Kidney glomerular epithelial cell (primary cell): ENCODE data around the gene MRPS24.

Experiments used
- DNase-seq: peaks from one replicate; lab custom pipeline; 2025; lab: John Stamatoyannopoulos, UW

Gene MRPS24

GRCh38 chr7:43877968-43878864, 8.9 kb upstream of the MRPS24 start:
- no peak for DNase-seq

DNA sequence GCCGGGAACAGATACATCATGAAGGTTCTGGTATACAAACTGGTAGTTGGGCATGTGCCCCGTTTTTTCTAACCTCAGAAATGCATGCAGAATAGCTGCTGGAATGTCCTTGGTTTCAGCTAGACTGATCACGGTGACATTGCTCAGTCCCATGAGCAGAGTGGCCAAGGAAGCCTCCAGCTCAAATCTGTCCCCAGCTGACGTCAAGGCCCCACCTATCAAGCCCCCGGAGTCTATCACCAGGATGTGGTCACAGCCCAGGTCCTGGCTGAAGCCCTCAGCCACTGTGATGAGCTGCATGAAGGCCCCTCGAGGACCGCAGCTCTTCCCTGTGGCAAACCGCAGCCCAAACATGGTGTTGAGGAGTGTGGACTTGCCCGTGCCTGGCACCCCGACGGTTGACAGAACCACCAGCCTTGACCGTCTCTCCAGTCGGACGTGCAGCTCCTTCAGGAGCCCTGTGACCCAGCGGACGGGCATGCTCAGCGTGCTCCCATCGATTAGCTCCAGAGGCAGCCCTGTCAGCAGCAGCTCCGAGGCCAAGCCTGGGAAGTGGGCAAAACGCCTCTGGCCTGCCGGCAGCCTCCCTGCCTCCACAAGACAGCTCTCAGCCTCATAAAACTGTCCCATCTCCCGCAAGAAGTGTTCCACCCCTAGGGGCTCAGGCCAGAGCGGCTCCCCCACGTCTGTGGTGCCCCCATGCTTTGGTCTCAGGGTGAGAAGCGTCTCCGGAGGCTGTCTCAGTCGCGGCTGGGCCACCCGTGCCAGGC, 7.8 kb upstream of the MRPS24 start:
- no peak for DNase-seq

DNA sequence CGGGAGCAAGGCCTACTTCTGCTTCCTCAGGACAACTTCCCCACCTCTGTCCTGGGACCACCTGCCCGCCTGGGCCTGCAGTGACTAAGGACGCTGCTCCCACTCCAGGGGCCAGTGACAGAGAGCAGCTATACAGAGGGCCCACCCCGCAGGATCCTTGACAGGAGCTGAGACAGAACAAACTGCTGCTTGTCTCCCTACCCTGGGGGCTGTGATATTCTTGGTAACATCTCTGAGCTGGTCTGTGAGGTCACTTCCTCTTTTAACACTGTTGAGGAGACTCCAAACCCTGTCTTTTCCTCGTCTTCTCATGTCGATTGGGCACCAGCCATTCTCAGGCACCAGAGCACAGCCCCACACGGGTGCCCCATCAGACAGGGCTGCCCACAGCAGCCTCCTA, 6.9 kb upstream of the MRPS24 start:
- DNase-seq, result no peak

DNA sequence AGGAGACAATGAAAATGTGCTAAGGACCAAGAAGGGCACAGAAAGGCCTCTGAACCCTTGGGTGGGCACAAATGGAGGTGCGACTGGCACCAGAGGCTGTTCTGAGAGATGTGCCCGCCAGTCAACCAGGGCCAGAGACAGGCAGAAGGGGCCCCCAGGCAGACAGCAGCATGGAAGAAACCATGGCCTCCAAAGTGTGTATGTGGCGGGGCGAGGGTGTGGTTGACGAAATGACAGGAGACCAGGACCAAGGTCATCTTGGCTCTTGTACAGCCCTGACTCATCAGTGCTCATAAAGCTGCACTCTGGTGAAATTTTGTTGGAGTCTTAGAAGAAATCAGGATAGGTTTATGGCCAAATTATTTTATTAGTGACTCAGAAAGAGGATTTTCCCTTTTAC, 4.0 kb upstream of the MRPS24 start:
- DNase-seq, result no peak

GRCh38 chr7:43872406-43873110, 3.2 kb upstream of the MRPS24 start:
- peak; percentile 28 for DNase-seq

DNA sequence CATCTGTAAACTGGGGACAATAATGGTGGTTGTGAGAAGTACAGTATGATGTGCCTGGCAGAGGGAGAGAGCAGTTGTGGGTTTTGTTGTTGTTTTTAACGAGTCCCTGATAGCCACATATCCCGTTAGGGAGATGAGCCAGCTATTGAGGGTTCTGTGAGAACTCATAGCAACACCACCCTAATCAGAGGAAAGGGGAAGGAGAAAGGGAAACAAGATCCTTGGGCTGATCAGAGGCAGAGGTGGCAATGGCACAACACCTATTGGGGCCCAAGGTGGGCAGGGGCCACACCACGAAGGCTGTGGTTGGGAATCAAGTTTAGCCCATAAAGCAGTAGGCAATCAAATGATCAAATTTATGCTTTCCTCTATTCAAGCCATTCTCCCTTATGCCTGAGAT, 1.7 kb upstream of the MRPS24 start:
- DNase-seq, result no peak

- no peak for DNase-seq
Measured at GRCh38 chr7:43870316-43870715, 999 bp upstream of the MRPS24 start.

DNA sequence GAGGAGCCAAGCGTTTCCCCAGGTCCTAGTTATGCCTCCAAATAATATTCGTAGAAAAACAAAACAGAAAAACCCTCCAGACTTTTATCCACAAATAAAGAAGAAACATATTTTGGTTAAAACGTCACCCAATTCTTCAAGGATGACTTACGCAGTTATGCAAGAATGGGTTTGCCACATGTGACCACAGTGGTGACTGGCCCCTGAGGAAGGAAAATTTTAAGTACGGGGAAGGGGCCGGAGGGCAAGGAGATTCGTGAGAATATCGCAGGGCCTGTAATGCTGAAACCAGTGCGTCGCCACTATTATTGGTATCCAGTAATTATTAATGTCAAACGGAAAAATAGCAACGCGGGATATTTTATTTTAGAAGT, 537 bp upstream of the MRPS24 start:
- peak; percentile 56 for DNase-seq

DNA sequence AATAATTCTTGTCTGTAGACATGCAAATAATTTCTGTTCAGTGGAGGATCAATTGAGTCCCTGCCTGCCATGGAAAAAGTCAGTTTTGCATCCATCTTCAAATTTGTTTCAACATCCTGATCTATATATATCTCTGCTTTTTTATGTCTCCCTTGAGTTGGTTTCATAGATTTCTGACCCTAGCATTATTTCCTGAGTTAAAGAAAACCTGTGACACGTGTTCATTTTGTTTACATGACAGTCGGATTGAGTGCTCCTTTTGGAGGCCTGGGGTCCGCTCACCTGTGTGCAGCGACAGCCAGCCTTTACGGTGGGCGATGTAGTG, 674 bp downstream of the MRPS24 start:
- no peak for DNase-seq

- no peak for DNase-seq
Measured at GRCh38 chr7:43868181-43868580, 1.1 kb downstream of the MRPS24 start.

GRCh38 chr7:43865277-43865676, 4.0 kb downstream of the MRPS24 start:
- DNase-seq, result no peak

DNA sequence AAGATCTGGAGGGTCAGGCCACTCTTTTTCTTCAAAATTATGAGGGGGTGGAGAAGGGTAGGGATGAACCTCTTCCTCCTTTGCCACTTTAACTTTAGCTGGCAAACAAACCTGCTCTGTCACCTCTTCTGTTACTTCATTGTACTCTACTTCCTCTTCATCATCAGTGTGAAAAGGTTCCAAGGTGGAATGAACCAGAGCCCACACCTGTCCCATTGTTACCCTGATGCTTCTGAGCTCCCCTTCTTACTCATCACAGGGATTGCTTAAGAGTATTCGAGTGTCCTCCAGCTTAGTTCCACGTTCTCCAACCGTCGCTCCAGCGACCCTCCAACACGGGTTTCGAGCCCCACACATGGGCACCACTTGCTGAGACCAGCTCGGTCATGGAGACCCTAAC, 5.2 kb downstream of the MRPS24 start:
- no peak for DNase-seq

- DNase-seq, result no peak
Measured at GRCh38 chr7:43856996-43857395, 12.3 kb downstream of the MRPS24 start.

- DNase-seq, result no peak
Measured at GRCh38 chr7:43856316-43856715, 13.0 kb downstream of the MRPS24 start.

- no peak for DNase-seq
Measured at GRCh38 chr7:43855176-43855575, 14.1 kb downstream of the MRPS24 start.

- no peak for DNase-seq
Measured at GRCh38 chr7:43851805-43852204, 17.5 kb downstream of the MRPS24 start.

GRCh38 chr7:43850348-43851116, 18.8 kb downstream of the MRPS24 start:
- DNase-seq, result no peak

DNA sequence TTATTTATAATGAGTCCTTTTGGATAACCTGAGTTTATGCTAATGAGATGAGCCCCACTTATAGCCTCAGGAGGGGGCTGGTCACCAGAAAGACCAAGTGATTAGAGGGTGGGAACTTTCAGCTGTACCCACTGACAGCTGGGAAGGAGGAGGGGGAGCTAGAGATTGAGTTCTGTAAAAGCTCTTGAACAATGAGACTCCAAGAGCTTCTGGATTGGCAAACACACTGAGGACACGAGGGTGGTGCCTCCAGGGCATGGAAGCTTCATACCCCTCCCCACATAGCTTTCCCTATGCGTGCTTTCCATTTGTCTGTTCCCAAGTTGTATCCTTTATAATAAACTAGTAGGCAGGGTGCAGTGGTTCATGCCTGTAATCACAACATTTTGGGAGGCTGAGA, 20.3 kb downstream of the MRPS24 start:
- no peak for DNase-seq

DNA sequence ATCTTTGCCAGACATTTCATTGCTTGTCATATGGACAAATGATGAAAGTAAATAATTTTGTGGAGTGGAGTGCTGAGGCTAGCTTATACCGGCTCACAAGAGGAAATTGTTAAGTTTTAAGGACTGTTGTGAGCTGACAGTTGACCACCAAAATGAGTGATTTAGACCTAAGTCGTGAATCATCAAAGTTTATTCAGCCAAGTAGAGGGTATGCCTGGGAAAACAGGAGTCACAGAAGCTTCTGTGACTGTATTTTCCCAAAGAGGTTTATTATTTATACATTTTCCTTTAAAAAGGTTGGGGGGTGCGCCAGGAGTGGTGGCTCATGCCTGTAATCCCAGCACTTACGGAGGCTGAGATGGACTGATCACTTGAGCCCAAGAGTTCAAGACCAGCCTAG, 21.8 kb downstream of the MRPS24 start:
- peak; percentile 6 for DNase-seq

DNA sequence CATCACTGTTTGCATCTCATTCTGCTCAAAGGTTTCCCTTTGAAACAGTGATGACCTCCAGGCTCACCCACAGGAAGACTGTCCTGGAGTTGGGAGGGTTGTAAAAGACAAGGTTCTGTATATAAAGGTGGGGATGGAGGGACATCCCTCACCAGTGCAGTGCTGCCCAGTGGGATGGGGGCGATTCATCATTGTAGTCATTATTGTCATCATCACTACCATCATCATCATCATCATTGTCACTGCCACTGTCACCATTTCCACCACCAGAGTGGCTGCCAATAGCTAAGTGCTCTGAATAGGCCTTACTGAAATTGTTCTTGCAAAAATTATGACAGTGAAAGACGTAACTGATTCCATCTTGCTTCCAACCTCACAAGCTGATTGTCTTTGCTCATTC, 24.7 kb downstream of the MRPS24 start:
- DNase-seq, result no peak

GRCh38 chr7:43844257-43844656, 25.1 kb downstream of the MRPS24 start:
- DNase-seq, result no peak

- no peak for DNase-seq
Measured at GRCh38 chr7:43843296-43843695, 26.0 kb downstream of the MRPS24 start.
